B cell (primary cell): Measurements from ENCODE around the gene LMO7. TPM values are rescaled to one million over a fixed set of nuclear protein-coding genes. Genes with fewer than 3 reads are reported as not detected.

Source experiments
- ATAC-seq: fragments of 200-7000 bp; cut with Tn5 transposase; one replicate; pipeline ENCODE4 v1.10.0; 2021; ENCODE audit warnings: low read depth, mild to moderate bottlenecking, moderate number of reproducible peaks, moderate library complexity
- CTCF ChIA-PET: fragments of 350-600 bp; sonication (Branson Sonifier 250); formaldehyde crosslinking; loops from one replicate; lab custom pipeline; 2021; ENCODE audit warnings: antibody characterized with exemption, inconsistent platforms; lab: Charles Lee
- POLR2A ChIA-PET: fragments of 350-600 bp; sonication (Branson Sonifier 250); formaldehyde crosslinking; loops from one replicate; lab custom pipeline; 2021; ENCODE audit warnings: antibody characterized with exemption; lab: Charles Lee
- DNase-seq: peaks from one replicate; pipeline ENCODE4 v3.0.0; 2013
- H2AFZ ChIP-seq: 2 replicates; pipeline ENCODE4 v1.6.1; 2012; ENCODE audit warnings: mild to moderate bottlenecking, low read depth, low read length; ENCODE audit not compliant: insufficient read depth, poor library complexity, severe bottlenecking
- H3K27ac ChIP-seq, 2 donors: 1 replicate in 1 of 2; 2 replicates in 1 of 2; pipeline ENCODE4 v1.5.1; 2012 to 2013; ENCODE audit warnings: low read length in 2 of 2, mild to moderate bottlenecking in 2 of 2, moderate library complexity in 1 of 2
- H3K27me3 ChIP-seq, 4 experiments: fragments of 200-600 bp in 1 of 4; sonication (generic) in 1 of 4; replicated peaks in 1 of 4; 1 replicate in 2 of 4; 2 replicates in 2 of 4; pipeline versions ENCODE4 v1.6.1 to v1.7.0; 2013 to 2016; ENCODE audit warnings: low read length in 3 of 4, mild to moderate bottlenecking in 2 of 4, mixed read lengths in 1 of 4, moderate library complexity in 1 of 4; ENCODE audit not compliant: insufficient read depth in 4 of 4, control insufficient read depth in 3 of 4; ENCODE audit errors: control extremely low read depth in 1 of 4
- H3K36me3 ChIP-seq, 2 experiments: replicated peaks in 1 of 2; 1 replicate in 1 of 2; 2 replicates in 1 of 2; pipeline versions ENCODE4 v1.6.1 to v1.7.1; 2013; ENCODE audit warnings: low read length in 1 of 2; ENCODE audit not compliant: insufficient read depth in 2 of 2, control insufficient read depth in 1 of 2; ENCODE audit errors: control extremely low read depth in 1 of 2, extremely low read depth in 1 of 2
- H3K4me1 ChIP-seq, 2 donors: fragments of 200-600 bp in 1 of 2; sonication (generic) in 1 of 2; 1 replicate in 1 of 2; 2 replicates in 1 of 2; pipeline versions ENCODE4 v1.5.1 to v1.6.1; 2013 to 2017; ENCODE audit warnings: low read length in 2 of 2; ENCODE audit not compliant: control insufficient read depth in 2 of 2, insufficient read depth in 2 of 2
- H3K4me2 ChIP-seq: replicated peaks from 2 replicates; pipeline ENCODE3; 2012; ENCODE audit warnings: mild to moderate bottlenecking, low read depth, low read length; ENCODE audit not compliant: poor library complexity, severe bottlenecking
- H3K4me3 ChIP-seq, 5 experiments: fragments of 200-600 bp in 1 of 5; sonication (generic) in 1 of 5; 1 replicate in 3 of 5; 2 replicates in 2 of 5; pipeline versions ENCODE4 v1.5.1 to v1.7.0; 2011 to 2016; ENCODE audit warnings: low read length in 4 of 5, mild to moderate bottlenecking in 4 of 5, low read depth in 2 of 5, control low read depth in 1 of 5, moderate library complexity in 1 of 5; ENCODE audit not compliant: insufficient read depth in 1 of 5; ENCODE audit errors: control extremely low read depth in 1 of 5, extremely low read depth in 1 of 5
- H3K79me2 ChIP-seq: fragments of 200-600 bp; sonication (generic); one replicate; pipeline ENCODE4 v1.6.0; 2016; ENCODE audit warnings: low read length; ENCODE audit not compliant: control insufficient read depth, insufficient read depth
- H3K9ac ChIP-seq: fragments of 200-600 bp; sonication (generic); 2 replicates; pipeline ENCODE4 v1.6.1; 2017; ENCODE audit warnings: mild to moderate bottlenecking, low read length, moderate library complexity
- H3K9me3 ChIP-seq, 3 donors: one replicate each; pipeline versions ENCODE4 v1.6.1 to v1.7.1; 2013; ENCODE audit warnings: low read length in 2 of 3; ENCODE audit not compliant: control insufficient read depth in 2 of 3, insufficient read depth in 1 of 3; ENCODE audit errors: control extremely low read depth in 1 of 3
- H4K20me1 ChIP-seq: 2 replicates; pipeline ENCODE4 v1.6.0; 2012; ENCODE audit warnings: mild to moderate bottlenecking, low read length; ENCODE audit not compliant: insufficient read depth, control insufficient read depth, poor library complexity, severe bottlenecking
- H3K27ac Mint-ChIP-seq: one replicate; pipeline ENCODE4 v1.8.0; 2021; ENCODE audit warnings: mixed read lengths
- H3K27me3 Mint-ChIP-seq: one replicate; pipeline ENCODE4 v1.8.0; 2021; ENCODE audit warnings: mixed read lengths
- H3K4me1 Mint-ChIP-seq: one replicate; pipeline ENCODE4 v1.8.0; 2021; ENCODE audit warnings: mixed read lengths
- H3K4me3 Mint-ChIP-seq: one replicate; pipeline ENCODE4 v1.8.0; 2021; ENCODE audit warnings: mixed read lengths
- H3K9me3 Mint-ChIP-seq: one replicate; pipeline ENCODE4 v1.8.0; 2022; ENCODE audit warnings: mixed read lengths; ENCODE audit not compliant: insufficient read depth
- EZH2 ChIP-seq: IDR thresholded peaks from 2 replicates; pipeline ENCODE4 v1.6.1; 2012; ENCODE audit warnings: borderline replicate concordance, low read depth, mild to moderate bottlenecking, moderate library complexity, low read length; ENCODE audit not compliant: insufficient read depth, poor library complexity, severe bottlenecking
- WGBS: methylation state at CpG from one replicate; pipeline ENCODE4 v1.1.5; 2013; ENCODE audit warnings: missing lambda C conversion rate; ENCODE audit not compliant: insufficient coverage; 5-methylcytosine and 5-hydroxymethylcytosine counted together
- intact Hi-C: fragments of 100-400 bp; cut with micrococcal nuclease; formaldehyde crosslinking; loops from one replicate; pipeline ENCODE4 v1.10.0; 2022
- polyA plus RNA-seq: library from polyadenylated mRNA; depleted of rRNA; stranded (reverse); fragments of >200 nt; gene quantifications from 2 replicates; pipeline ENCODE4 v1.2.3, GENCODE V29; 2012
- total RNA-seq, 2 donors: library from RNA; stranded (reverse); fragments of 120-200 nt in 1 of 2; gene quantifications; 1 replicate in 1 of 2; 2 replicates in 1 of 2; pipeline versions ENCODE4 v1.2.3 to v1.2.4, GENCODE V29; 2013 to 2022
- TF ChIP-seq, protein P1 (sequence below): fragments of 200-600 bp; IDR thresholded peaks from one replicate; pipeline ENCODE4 v1.8.0; 2022; ENCODE audit warnings: antibody characterized with exemption, mild to moderate bottlenecking

The LMO7 gene
- total and polyA plus RNA-seq, 2 donors (not counting 1 experiment from before 2014, with no cell fraction given) = 7.8 to 17.4 TPM

DNA sequence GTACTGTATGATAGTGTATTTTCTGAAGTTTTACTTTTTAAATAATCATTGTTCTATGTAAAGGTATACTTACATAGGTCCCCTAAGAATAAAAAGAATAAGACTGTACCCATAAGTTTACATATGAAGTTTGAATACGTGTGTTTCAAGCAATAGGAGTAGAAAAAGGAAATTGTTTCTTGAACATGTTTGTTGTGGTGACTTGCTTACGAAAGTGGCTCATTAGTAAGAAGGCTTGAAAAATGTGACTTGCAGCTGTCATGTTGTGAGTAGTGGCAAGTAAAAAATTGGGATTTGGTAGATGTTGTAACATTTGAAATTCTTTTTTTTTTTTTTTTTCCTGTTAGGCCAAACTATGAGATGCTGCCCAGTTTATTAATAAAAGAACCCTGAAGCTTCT lies 203.3 kb downstream of the LMO7 start:
- TF ChIP-seq EZH2 = no peak
- TF ChIP-seq, protein P1, sequence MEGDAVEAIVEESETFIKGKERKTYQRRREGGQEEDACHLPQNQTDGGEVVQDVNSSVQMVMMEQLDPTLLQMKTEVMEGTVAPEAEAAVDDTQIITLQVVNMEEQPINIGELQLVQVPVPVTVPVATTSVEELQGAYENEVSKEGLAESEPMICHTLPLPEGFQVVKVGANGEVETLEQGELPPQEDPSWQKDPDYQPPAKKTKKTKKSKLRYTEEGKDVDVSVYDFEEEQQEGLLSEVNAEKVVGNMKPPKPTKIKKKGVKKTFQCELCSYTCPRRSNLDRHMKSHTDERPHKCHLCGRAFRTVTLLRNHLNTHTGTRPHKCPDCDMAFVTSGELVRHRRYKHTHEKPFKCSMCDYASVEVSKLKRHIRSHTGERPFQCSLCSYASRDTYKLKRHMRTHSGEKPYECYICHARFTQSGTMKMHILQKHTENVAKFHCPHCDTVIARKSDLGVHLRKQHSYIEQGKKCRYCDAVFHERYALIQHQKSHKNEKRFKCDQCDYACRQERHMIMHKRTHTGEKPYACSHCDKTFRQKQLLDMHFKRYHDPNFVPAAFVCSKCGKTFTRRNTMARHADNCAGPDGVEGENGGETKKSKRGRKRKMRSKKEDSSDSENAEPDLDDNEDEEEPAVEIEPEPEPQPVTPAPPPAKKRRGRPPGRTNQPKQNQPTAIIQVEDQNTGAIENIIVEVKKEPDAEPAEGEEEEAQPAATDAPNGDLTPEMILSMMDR = no peak
- Histone ChIP-seq H2AFZ (no peak overlapping the region), H3K4me1 (no peaks in the 10 kb centered on the region), H3K9ac (no peak overlapping the region), H3K9me3 (no peaks in the 10 kb centered on the region), H3K4me3 (no peak overlapping the region), H3K27ac (no peak overlapping the region), H3K4me2 (no peak overlapping the region), H3K27me3 (no peaks in the 10 kb centered on the region), H3K36me3 (peaks cover 0 to 5% of the 10 kb centered on the region in 2 experiments), H4K20me1 (no peaks in the 10 kb centered on the region), H3K79me2 (no peaks in the 10 kb centered on the region)
- no peak overlapping the region for H3K27ac Mint-ChIP-seq
- ChIA-PET CTCF (no interaction called here), POLR2A (no interaction called here)
- no peak for DNase-seq
- H3K4me1 Mint-ChIP-seq = no peaks in the 10 kb centered on the region
- H3K9me3 Mint-ChIP-seq = no peaks in the 10 kb centered on the region
- no peak for ATAC-seq
- H3K27me3 Mint-ChIP-seq = no peaks in the 10 kb centered on the region
- intact Hi-C loops = no loop called here
- H3K4me3 Mint-ChIP-seq = no peak overlapping the region
- 100% methylated on average over 1 of the region's 2 CpGs for WGBS

DNA sequence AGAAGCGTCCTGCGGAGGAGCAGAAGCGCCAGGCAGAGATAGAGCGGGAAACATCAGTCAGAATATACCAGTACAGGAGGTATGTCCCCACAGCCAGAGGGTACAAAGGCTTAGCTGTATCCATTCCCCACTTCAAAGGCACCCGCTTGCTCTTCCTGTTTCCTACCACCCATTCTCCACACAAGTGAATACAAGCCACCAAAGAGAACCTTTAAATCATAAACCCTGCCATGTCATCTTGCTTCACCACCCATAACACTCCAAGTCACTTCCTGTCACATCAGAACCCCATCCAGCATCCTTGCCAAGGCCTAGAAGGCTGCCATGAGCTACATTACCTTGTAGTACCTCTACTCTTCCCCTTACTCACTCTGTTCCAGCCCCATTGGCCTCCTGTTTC lies 205.8 kb downstream of the LMO7 start:
- Histone ChIP-seq H3K27me3 (no peaks in the 10 kb centered on the region), H3K27ac (no peak overlapping the region), H3K79me2 (no peaks in the 10 kb centered on the region), H3K9me3 (no peaks in the 10 kb centered on the region), H3K9ac (no peak overlapping the region), H3K4me3 (no peak overlapping the region), H3K4me1 (no peaks in the 10 kb centered on the region), H4K20me1 (no peaks in the 10 kb centered on the region), H3K36me3 (peaks cover 0 to 1% of the 10 kb centered on the region in 2 experiments), H2AFZ (no peak overlapping the region), H3K4me2 (no peak overlapping the region)
- WGBS = 89% methylated on average over 5 of the region's 5 CpGs
- Mint-ChIP-seq H3K4me3 (no peak overlapping the region), H3K27me3 (no peaks in the 10 kb centered on the region), H3K27ac (no peak overlapping the region), H3K9me3 (no peaks in the 10 kb centered on the region), H3K4me1 (no peaks in the 10 kb centered on the region)
- CTCF ChIA-PET = interaction anchor here (1.0 kb wide), 1 partner anchor 32 kb away, joined by 3 read pairs; no protein-coding TSS in a partner anchor
- TF ChIP-seq, protein P1 = no peak
- no peak for ATAC-seq
- intact Hi-C loops = no loop called here
- POLR2A ChIA-PET = no interaction called here
- no peak for DNase-seq
